ENCODE results near the gene CCDC148. TPM values are rescaled to one million over a fixed set of nuclear protein-coding genes. Genes with fewer than 3 reads are reported as not detected.

Gene CCDC148
- total RNA-seq, 2 experiments from 2014 or later, result not detected

- H3K36me3 Mint-ChIP-seq (ENCODE audit: low read depth), result no peaks in the 10 kb centered on the region
- intact Hi-C loops (cut with micrococcal nuclease), result no loop called here
- H3K4me3 Mint-ChIP-seq, result no peak overlapping the region
- DNase-seq, result no peak
- H3K4me1 Mint-ChIP-seq (ENCODE audit: low read depth), result no peaks in the 10 kb centered on the region
- H3K27me3 Mint-ChIP-seq, result peaks cover 6% of the 10 kb centered on the region
- H3K9me3 Mint-ChIP-seq, result no peaks in the 10 kb centered on the region
- CTCF ChIA-PET, result no interaction called here
- TF ChIP-seq CTCF (IDR thresholded peaks at IDR 0.05), result no peak
- POLR2A ChIA-PET, result no interaction called here
- H3K27ac Mint-ChIP-seq, result no peak overlapping the region
- no peak for ATAC-seq
Observed at GRCh38 chr2:158269143-158269542, 187.4 kb downstream of the CCDC148 start.

GRCh38 chr2:158266111-158266510 lies 190.4 kb downstream of the CCDC148 start:
- POLR2A ChIA-PET, result no interaction called here
- intact Hi-C loops (cut with micrococcal nuclease), result no loop called here
- H3K4me1 Mint-ChIP-seq (ENCODE audit: low read depth), result no peaks in the 10 kb centered on the region

GRCh38 chr2:158255257-158255656 lies 201.3 kb downstream of the CCDC148 start:
- intact Hi-C loops (cut with micrococcal nuclease), result no loop called here
- ATAC-seq (no peak), DNase-seq (no peak)
- H3K27ac Mint-ChIP-seq, result no peak overlapping the region
- H3K9me3 Mint-ChIP-seq, result no peaks in the 10 kb centered on the region
- ChIA-PET POLR2A (no interaction called here), CTCF (no interaction called here)
- H3K36me3 Mint-ChIP-seq (ENCODE audit: low read depth), result no peaks in the 10 kb centered on the region
- H3K27me3 Mint-ChIP-seq, result peaks cover 18% of the 10 kb centered on the region
- no peaks in the 10 kb centered on the region for H3K4me1 Mint-ChIP-seq (ENCODE audit: low read depth)
- no peak for TF ChIP-seq CTCF (IDR thresholded peaks at IDR 0.05)
- H3K4me3 Mint-ChIP-seq, result no peak overlapping the region

More at GRCh38 chr2:158266111-158266510, 190.4 kb downstream of the CCDC148 start:
- Mint-ChIP-seq H3K36me3 (ENCODE audit: low read depth) (no peaks in the 10 kb centered on the region), H3K27ac (no peak overlapping the region), H3K4me3 (no peak overlapping the region), H3K27me3 (peaks cover 12% of the 10 kb centered on the region), H3K9me3 (no peaks in the 10 kb centered on the region)
- no peak for TF ChIP-seq CTCF (IDR thresholded peaks at IDR 0.05)
- DNase-seq (no peak), ATAC-seq (no peak)
- CTCF ChIA-PET, result no interaction called here

- peaks cover 11% of the 10 kb centered on the region for H3K27me3 Mint-ChIP-seq
Observed at GRCh38 chr2:158253170-158253569, 203.4 kb downstream of the CCDC148 start.

GRCh38 chr2:158251356-158251755 lies 205.2 kb downstream of the CCDC148 start:
- Mint-ChIP-seq H3K27me3 (peaks cover 11% of the 10 kb centered on the region), H3K36me3 (ENCODE audit: low read depth) (no peaks in the 10 kb centered on the region), H3K4me1 (ENCODE audit: low read depth) (no peaks in the 10 kb centered on the region), H3K27ac (no peak overlapping the region), H3K9me3 (no peaks in the 10 kb centered on the region), H3K4me3 (no peak overlapping the region)
- TF ChIP-seq CTCF (IDR thresholded peaks at IDR 0.05), result no peak
- DNase-seq (no peak), ATAC-seq (no peak)
- ChIA-PET POLR2A (no interaction called here), CTCF (no interaction called here)
- intact Hi-C loops (cut with micrococcal nuclease), result no loop called here

More at GRCh38 chr2:158253170-158253569, 203.4 kb downstream of the CCDC148 start:
- Mint-ChIP-seq H3K4me1 (ENCODE audit: low read depth) (no peaks in the 10 kb centered on the region), H3K4me3 (no peak overlapping the region), H3K27ac (no peak overlapping the region), H3K9me3 (no peaks in the 10 kb centered on the region), H3K36me3 (ENCODE audit: low read depth) (no peaks in the 10 kb centered on the region)
- ChIA-PET POLR2A (no interaction called here), CTCF (interaction anchor here (1.1 to 1.2 kb wide), 2 partner anchors 39 to 81 kb away, joined by 3 read pairs; no protein-coding TSS in a partner anchor)
- intact Hi-C loops (cut with micrococcal nuclease), result no loop called here
- DNase-seq (no peak), ATAC-seq (no peak)
- no peak for TF ChIP-seq CTCF (IDR thresholded peaks at IDR 0.05)

Measured in activated CD8-positive, alpha-beta T cell treated with anti-CD3 and anti-CD28 coated beads for 36 hours (primary cell).